K562 (cell line): Measurements from ENCODE around the gene LHCGR.

Experiments used
- EZH2 ChIP-seq: IDR thresholded peaks from 2 replicates; pipeline ENCODE4 v1.6.1; 2012; ENCODE audit warnings: low read depth, mild to moderate bottlenecking, inconsistent platforms, low read length, borderline replicate concordance
- HCFC1 ChIP-seq: IDR thresholded peaks from 2 replicates; pipeline ENCODE4 v1.6.1; 2012; ENCODE audit warnings: low read depth, low read length, improper control_type of control experiment
- TAF15 ChIP-seq: fragments of 200-400 bp; formaldehyde crosslinking; IDR thresholded peaks from 2 replicates; pipeline ENCODE4 v1.6.1; 2017; ENCODE audit warnings: mild to moderate bottlenecking, low read depth, low read length, moderate library complexity
- TRIM24 ChIP-seq, 2 experiments: fragments of 450-650 bp; IDR thresholded peaks; 2 replicates each; pipeline ENCODE4 v1.6.1; 2016
- WHSC1 ChIP-seq: IDR thresholded peaks from one replicate; pipeline ENCODE4 v1.6.1; 2012; ENCODE audit warnings: low read length, control low read depth, inconsistent platforms
- ZFX ChIP-seq: sonication (generic); formaldehyde crosslinking; IDR thresholded peaks from 2 replicates; pipeline ENCODE4 v1.8.0; 2022; ENCODE audit warnings: mild to moderate bottlenecking, missing genetic modification reagents, moderate library complexity
- ZNF780A ChIP-seq: fragments of 250-450 bp; sonication (Bioruptor Pico); IDR thresholded peaks from 2 replicates; pipeline ENCODE4 v1.5.0; 2021; ENCODE audit warnings: mild to moderate bottlenecking
- TF ChIP-seq, protein P1 (sequence below), 2 experiments: fragments of 200-800 bp in 1 of 2; sonication (Bioruptor generic) in 1 of 2; sonication (generic) in 1 of 2; formaldehyde crosslinking in 1 of 2; IDR thresholded peaks in 1 of 2; conservative IDR thresholded peaks in 1 of 2; 2 replicates each; pipeline versions ENCODE4 v1.5.0 to v1.6.1; 2016 to 2020; ENCODE audit warnings: missing compliant biosample characterization in 1 of 2, missing genetic modification characterization in 1 of 2, missing genetic modification reagents in 1 of 2
- TF ChIP-seq, protein P2 (sequence below): fragments of 450-650 bp; IDR thresholded peaks from 2 replicates; pipeline ENCODE4 v1.6.1; 2016; ENCODE audit warnings: borderline replicate concordance
- TF ChIP-seq, protein P3 (sequence below), 2 experiments: fragments of 450-650 bp in 1 of 2; sonication (generic) in 1 of 2; formaldehyde crosslinking in 1 of 2; IDR thresholded peaks; 2 replicates each; pipeline versions ENCODE4 v1.7.1 to v1.9.0; 2016 to 2022; ENCODE audit warnings: inconsistent platforms in 1 of 2, mild to moderate bottlenecking in 1 of 2, missing genetic modification reagents in 1 of 2

DNA sequence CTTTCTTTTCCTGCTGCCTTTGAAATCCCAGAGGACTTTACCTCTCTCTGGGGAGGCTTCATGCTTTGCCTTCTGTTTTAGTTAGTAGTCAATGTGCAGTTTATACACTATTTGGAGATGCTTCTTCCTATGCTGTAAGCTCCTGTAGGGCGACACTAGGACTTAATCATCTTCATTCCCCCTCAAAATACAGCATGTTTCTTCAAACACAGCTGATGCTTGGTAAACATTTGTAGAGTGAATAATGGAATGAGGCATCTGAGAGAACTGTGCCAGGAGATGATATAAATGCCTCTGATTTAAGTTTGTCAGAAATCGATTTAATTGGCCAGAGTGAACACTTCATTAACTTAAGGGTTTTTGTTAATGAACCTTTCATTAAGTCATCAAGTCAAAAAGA, 43.4 kb downstream of the LHCGR start:
- TF ChIP-seq TAF15 (no peak), ZNF780A (no peak), WHSC1 (no peak), HCFC1 (no peak), ZFX (CRISPR knock-in tag) (no peak), EZH2 (no peak), TRIM24 (IDR thresholded peaks at IDR 0.05) (no peak)
- TF ChIP-seq, protein P1, sequence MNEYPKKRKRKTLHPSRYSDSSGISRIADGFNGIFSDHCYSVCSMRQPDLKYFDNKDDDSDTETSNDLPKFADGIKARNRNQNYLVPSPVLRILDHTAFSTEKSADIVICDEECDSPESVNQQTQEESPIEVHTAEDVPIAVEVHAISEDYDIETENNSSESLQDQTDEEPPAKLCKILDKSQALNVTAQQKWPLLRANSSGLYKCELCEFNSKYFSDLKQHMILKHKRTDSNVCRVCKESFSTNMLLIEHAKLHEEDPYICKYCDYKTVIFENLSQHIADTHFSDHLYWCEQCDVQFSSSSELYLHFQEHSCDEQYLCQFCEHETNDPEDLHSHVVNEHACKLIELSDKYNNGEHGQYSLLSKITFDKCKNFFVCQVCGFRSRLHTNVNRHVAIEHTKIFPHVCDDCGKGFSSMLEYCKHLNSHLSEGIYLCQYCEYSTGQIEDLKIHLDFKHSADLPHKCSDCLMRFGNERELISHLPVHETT (CRISPR knock-in tag; conservative IDR thresholded peaks at IDR 0.05 in 1 of 2, IDR thresholded peaks at IDR 0.05 in 1 of 2) = no peak
- TF ChIP-seq, protein P2, sequence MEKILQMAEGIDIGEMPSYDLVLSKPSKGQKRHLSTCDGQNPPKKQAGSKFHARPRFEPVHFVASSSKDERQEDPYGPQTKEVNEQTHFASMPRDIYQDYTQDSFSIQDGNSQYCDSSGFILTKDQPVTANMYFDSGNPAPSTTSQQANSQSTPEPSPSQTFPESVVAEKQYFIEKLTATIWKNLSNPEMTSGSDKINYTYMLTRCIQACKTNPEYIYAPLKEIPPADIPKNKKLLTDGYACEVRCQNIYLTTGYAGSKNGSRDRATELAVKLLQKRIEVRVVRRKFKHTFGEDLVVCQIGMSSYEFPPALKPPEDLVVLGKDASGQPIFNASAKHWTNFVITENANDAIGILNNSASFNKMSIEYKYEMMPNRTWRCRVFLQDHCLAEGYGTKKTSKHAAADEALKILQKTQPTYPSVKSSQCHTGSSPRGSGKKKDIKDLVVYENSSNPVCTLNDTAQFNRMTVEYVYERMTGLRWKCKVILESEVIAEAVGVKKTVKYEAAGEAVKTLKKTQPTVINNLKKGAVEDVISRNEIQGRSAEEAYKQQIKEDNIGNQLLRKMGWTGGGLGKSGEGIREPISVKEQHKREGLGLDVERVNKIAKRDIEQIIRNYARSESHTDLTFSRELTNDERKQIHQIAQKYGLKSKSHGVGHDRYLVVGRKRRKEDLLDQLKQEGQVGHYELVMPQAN = no peak
- TF ChIP-seq, protein P3, sequence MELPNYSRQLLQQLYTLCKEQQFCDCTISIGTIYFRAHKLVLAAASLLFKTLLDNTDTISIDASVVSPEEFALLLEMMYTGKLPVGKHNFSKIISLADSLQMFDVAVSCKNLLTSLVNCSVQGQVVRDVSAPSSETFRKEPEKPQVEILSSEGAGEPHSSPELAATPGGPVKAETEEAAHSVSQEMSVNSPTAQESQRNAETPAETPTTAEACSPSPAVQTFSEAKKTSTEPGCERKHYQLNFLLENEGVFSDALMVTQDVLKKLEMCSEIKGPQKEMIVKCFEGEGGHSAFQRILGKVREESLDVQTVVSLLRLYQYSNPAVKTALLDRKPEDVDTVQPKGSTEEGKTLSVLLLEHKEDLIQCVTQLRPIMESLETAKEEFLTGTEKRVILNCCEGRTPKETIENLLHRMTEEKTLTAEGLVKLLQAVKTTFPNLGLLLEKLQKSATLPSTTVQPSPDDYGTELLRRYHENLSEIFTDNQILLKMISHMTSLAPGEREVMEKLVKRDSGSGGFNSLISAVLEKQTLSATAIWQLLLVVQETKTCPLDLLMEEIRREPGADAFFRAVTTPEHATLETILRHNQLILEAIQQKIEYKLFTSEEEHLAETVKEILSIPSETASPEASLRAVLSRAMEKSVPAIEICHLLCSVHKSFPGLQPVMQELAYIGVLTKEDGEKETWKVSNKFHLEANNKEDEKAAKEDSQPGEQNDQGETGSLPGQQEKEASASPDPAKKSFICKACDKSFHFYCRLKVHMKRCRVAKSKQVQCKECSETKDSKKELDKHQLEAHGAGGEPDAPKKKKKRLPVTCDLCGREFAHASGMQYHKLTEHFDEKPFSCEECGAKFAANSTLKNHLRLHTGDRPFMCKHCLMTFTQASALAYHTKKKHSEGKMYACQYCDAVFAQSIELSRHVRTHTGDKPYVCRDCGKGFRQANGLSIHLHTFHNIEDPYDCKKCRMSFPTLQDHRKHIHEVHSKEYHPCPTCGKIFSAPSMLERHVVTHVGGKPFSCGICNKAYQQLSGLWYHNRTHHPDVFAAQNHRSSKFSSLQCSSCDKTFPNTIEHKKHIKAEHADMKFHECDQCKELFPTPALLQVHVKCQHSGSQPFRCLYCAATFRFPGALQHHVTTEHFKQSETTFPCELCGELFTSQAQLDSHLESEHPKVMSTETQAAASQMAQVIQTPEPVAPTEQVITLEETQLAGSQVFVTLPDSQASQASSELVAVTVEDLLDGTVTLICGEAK (IDR thresholded peaks at IDR 0.05) = no peak
- TF ChIP-seq, protein P3 (CRISPR knock-in tag; IDR thresholded peaks at IDR 0.05) = no peak
